ENCODE measurements around the gene PLSCR3. TPM values are rescaled to one million over a fixed set of nuclear protein-coding genes. Genes with fewer than 3 reads are reported as not detected.
"Not testable (repeated sequence)": the region's sequence is repeated elsewhere in the genome, so short reads cannot be mapped to it uniquely, and the experiment has no call there.

Gene PLSCR3
- total RNA-seq, 2 experiments from 2014 or later, result 15.3 to 23.1 TPM

DNA sequence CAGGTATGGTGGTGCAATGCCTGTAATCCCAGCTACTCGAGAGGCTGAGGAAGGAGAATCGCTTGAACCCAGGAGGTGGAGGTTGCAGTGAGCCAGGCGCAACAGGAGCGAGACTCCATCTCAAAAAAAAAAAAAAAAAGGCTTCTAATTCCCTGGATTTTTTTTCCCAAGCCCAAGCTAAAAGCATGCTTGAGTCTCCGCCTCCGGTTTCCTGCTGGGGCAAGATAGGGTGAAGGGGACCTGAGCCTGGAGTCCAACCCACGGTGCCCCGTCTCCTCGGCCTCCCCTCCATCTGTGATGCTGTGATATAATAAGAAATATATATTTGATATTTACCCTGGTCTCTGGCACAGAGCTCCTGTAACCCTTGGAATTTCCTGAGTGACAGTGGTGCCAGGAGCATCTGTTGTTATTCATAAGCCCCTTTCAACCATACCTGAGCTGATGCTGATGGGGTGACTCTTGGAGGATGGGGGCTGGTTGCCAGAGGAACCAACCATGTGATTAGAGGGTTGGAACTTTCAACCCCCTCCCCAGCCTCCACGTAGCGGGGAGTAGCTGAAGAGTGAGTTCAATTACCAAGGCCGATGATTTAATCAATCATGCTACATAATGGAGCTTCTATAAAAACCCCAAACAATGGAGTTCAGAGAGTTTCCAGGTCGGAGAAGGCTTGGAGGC lies 26.3 kb downstream of the PLSCR3 start:
- Histone ChIP-seq H3K79me2 (ENCODE audit: insufficient read depth, low read depth, low read length) (no peaks in the 10 kb centered on the region), H4K20me1 (ENCODE audit: insufficient read depth, low read length) (no peaks in the 10 kb centered on the region), H3K4me1 (ENCODE audit: insufficient read depth, low read length, poor library complexity, severe bottlenecking) (no peaks in the 10 kb centered on the region), H3K4me2 (ENCODE audit: low read length) (no peak overlapping the region), H3K27ac (ENCODE audit: low read depth, low read length, poor library complexity, severe bottlenecking) (no peak overlapping the region), H3K4me3 (ENCODE audit: low read depth, low read length, poor library complexity, severe bottlenecking) (no peak overlapping the region), H3K9me3 (ENCODE audit: low read length) (no peaks in the 10 kb centered on the region), H3K36me3 (ENCODE audit: insufficient read depth, low read length) (no peaks in the 10 kb centered on the region), H2AFZ (ENCODE audit: low read length) (no peak overlapping the region), H3K9me2 (ENCODE audit: insufficient read depth, low read length) (no peaks in the 10 kb centered on the region)
- no TSS peak for BruUV-seq (replicated peaks)
- DNase-seq (ENCODE audit: low spot score), result no peak
- TF ChIP-seq EZH2phosphoT487 (IDR thresholded peaks at IDR 0.05; ENCODE audit: borderline replicate concordance, low read depth, low read length), result no peak
- TF ChIP-seq, protein P1, sequence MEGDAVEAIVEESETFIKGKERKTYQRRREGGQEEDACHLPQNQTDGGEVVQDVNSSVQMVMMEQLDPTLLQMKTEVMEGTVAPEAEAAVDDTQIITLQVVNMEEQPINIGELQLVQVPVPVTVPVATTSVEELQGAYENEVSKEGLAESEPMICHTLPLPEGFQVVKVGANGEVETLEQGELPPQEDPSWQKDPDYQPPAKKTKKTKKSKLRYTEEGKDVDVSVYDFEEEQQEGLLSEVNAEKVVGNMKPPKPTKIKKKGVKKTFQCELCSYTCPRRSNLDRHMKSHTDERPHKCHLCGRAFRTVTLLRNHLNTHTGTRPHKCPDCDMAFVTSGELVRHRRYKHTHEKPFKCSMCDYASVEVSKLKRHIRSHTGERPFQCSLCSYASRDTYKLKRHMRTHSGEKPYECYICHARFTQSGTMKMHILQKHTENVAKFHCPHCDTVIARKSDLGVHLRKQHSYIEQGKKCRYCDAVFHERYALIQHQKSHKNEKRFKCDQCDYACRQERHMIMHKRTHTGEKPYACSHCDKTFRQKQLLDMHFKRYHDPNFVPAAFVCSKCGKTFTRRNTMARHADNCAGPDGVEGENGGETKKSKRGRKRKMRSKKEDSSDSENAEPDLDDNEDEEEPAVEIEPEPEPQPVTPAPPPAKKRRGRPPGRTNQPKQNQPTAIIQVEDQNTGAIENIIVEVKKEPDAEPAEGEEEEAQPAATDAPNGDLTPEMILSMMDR (conservative IDR thresholded peaks at IDR 0.05; ENCODE audit: low read length), result no peak
- intact Hi-C loops (cut with micrococcal nuclease; ENCODE audit: unreplicated experiment), result no loop called here
- POLR2A ChIA-PET, result interaction anchor here (0.6 kb wide), 2 partner anchors 77 to 1522 kb away, joined by 3 to 4 read pairs; no protein-coding TSS in a partner anchor
- CTCF ChIA-PET (ENCODE audit: unreplicated experiment), result no interaction called here

DNA sequence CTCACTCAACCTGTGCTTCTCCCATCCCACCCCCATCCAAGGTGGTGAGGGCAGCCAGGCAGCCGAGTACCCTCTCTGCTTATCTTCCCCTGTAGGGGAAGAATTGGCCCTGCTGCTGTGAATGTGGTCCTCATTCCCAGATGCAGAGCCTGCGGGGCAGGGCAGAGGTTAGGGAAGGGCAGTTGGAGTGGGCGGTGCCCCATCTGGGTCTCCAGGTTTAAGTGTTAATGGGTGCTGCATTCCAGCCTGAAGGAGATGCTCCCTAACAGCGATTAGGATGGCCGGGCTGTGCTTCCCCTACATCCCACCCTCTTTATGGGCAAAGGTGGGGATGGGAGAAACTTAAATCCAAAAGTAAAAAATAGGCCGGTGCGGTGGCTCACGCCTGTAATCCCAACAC lies 27.2 kb downstream of the PLSCR3 start:
- no peak for DNase-seq (ENCODE audit: low spot score)
- no peaks in the 10 kb centered on the region for H3K9me3 ChIP-seq (ENCODE audit: low read length)
- H3K4me1 ChIP-seq (ENCODE audit: insufficient read depth, low read length, poor library complexity, severe bottlenecking), result no peaks in the 10 kb centered on the region
- ChIA-PET POLR2A (interaction anchor here (0.6 kb wide), 1 partner anchor 78 kb away, joined by 4 read pairs; no protein-coding TSS in a partner anchor), CTCF (ENCODE audit: unreplicated experiment) (no interaction called here)
- H3K9me2 ChIP-seq (ENCODE audit: insufficient read depth, low read length), result no peaks in the 10 kb centered on the region
- no peak for TF ChIP-seq EZH2phosphoT487 (IDR thresholded peaks at IDR 0.05; ENCODE audit: borderline replicate concordance, low read depth, low read length)
- TF ChIP-seq, protein P1 (conservative IDR thresholded peaks at IDR 0.05; ENCODE audit: low read length), result no peak
- H2AFZ ChIP-seq (ENCODE audit: low read length), result no peak overlapping the region
- BruUV-seq (replicated peaks), result no TSS peak
- intact Hi-C loops (cut with micrococcal nuclease; ENCODE audit: unreplicated experiment), result no loop called here
- H4K20me1 ChIP-seq (ENCODE audit: insufficient read depth, low read length), result no peaks in the 10 kb centered on the region
- no peak overlapping the region for H3K4me3 ChIP-seq (ENCODE audit: low read depth, low read length, poor library complexity, severe bottlenecking)
- H3K27ac ChIP-seq (ENCODE audit: low read depth, low read length, poor library complexity, severe bottlenecking), result no peak overlapping the region
- H3K79me2 ChIP-seq (ENCODE audit: insufficient read depth, low read depth, low read length), result no peaks in the 10 kb centered on the region
- H3K36me3 ChIP-seq (ENCODE audit: insufficient read depth, low read length), result no peaks in the 10 kb centered on the region
- H3K4me2 ChIP-seq (ENCODE audit: low read length), result no peak overlapping the region

DNA sequence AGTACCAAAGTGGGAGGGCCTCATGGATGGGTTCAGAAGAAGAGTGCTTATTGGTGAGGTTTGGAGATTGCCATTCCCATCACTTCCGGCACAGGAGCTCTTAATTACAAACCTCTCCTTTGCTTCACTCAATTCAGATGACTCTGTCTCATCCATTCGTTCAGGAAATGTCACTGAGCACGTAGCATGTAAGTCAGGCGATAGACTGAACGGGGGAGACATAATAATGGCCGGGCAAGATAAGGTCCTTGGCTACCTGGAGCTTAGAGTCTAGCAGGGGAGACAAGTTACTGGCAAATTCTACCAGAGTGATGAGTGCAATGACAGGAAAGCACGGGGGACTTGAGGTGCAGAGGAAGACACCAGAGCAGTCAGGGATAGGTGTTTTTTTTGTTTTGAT lies 28.4 kb downstream of the PLSCR3 start:
- H3K9me2 ChIP-seq (ENCODE audit: insufficient read depth, low read length); POLR2A ChIA-PET; BruUV-seq (replicated peaks); H3K79me2 ChIP-seq (ENCODE audit: insufficient read depth, low read depth, low read length); H3K4me2 ChIP-seq (ENCODE audit: low read length); H3K4me1 ChIP-seq (ENCODE audit: insufficient read depth, low read length, poor library complexity, severe bottlenecking); H4K20me1 ChIP-seq (ENCODE audit: insufficient read depth, low read length); CTCF ChIA-PET (ENCODE audit: unreplicated experiment); intact Hi-C loops (cut with micrococcal nuclease; ENCODE audit: unreplicated experiment); DNase-seq (ENCODE audit: low spot score); H3K4me3 ChIP-seq (ENCODE audit: low read depth, low read length, poor library complexity, severe bottlenecking); H3K27ac ChIP-seq (ENCODE audit: low read depth, low read length, poor library complexity, severe bottlenecking); H3K9me3 ChIP-seq (ENCODE audit: low read length); H3K36me3 ChIP-seq (ENCODE audit: insufficient read depth, low read length); H2AFZ ChIP-seq (ENCODE audit: low read length): not testable (repeated sequence)

Measured in OCI-LY7 (cell line).